ENCODE measurements around the gene NCEH1. TPM values are rescaled to one million over a fixed set of nuclear protein-coding genes. Genes with fewer than 3 reads are reported as not detected.
"Not testable (repeated sequence)": the region's sequence is repeated elsewhere in the genome, so short reads cannot be mapped to it uniquely, and the experiment has no call there.

Gene NCEH1
- total RNA-seq, 1 experiment from 2014 or later, result 23.8 TPM

GRCh38 chr3:172676196-172676922 is 34.5 kb downstream of the NCEH1 start:
- no peak for DNase-seq (ENCODE audit: low spot score)

- peak; percentile 53 for DNase-seq (ENCODE audit: low spot score)
Observed at GRCh38 chr3:172675441-172676193, 35.2 kb downstream of the NCEH1 start.

- peak; percentile 75 for DNase-seq (ENCODE audit: low spot score)
Observed at GRCh38 chr3:172673210-172673679, 37.6 kb downstream of the NCEH1 start.

GRCh38 chr3:172669021-172669420 is 41.8 kb downstream of the NCEH1 start:
- DNase-seq (ENCODE audit: low spot score), result no peak

- DNase-seq (ENCODE audit: low spot score), result peak; percentile 85
Observed at GRCh38 chr3:172666873-172667694, 43.8 kb downstream of the NCEH1 start.

- DNase-seq (ENCODE audit: low spot score), result no peak
Observed at GRCh38 chr3:172666181-172666872, 44.5 kb downstream of the NCEH1 start.

GRCh38 chr3:172665510-172665909 is 45.4 kb downstream of the NCEH1 start:
- not testable (repeated sequence) for DNase-seq (ENCODE audit: low spot score)

- DNase-seq (ENCODE audit: low spot score), result not testable (repeated sequence)
Observed at GRCh38 chr3:172660421-172660820, 50.4 kb downstream of the NCEH1 start.

- DNase-seq (ENCODE audit: low spot score), result peak; percentile 81
Observed at GRCh38 chr3:172659246-172660002, 51.4 kb downstream of the NCEH1 start.

- DNase-seq (ENCODE audit: low spot score), result peak; percentile 100
Observed at GRCh38 chr3:172658344-172659245, 52.3 kb downstream of the NCEH1 start.

GRCh38 chr3:172656602-172657001 is 54.3 kb downstream of the NCEH1 start:
- DNase-seq (ENCODE audit: low spot score), result no peak

GRCh38 chr3:172655388-172655787 is 55.5 kb downstream of the NCEH1 start:
- no peak for DNase-seq (ENCODE audit: low spot score)

- no peak for DNase-seq (ENCODE audit: low spot score)
Observed at GRCh38 chr3:172654470-172654869, 56.4 kb downstream of the NCEH1 start.

GRCh38 chr3:172653004-172653572 is 57.8 kb downstream of the NCEH1 start:
- DNase-seq (ENCODE audit: low spot score), result no peak

- DNase-seq (ENCODE audit: low spot score), result no peak
Observed at GRCh38 chr3:172651936-172652625, 58.8 kb downstream of the NCEH1 start.

- DNase-seq (ENCODE audit: low spot score), result no peak
Observed at GRCh38 chr3:172649987-172650386, 60.9 kb downstream of the NCEH1 start.

GRCh38 chr3:172648747-172649146 is 62.1 kb downstream of the NCEH1 start:
- no peak for DNase-seq (ENCODE audit: low spot score)

- DNase-seq (ENCODE audit: low spot score), result no peak
Observed at GRCh38 chr3:172647823-172648222, 63.0 kb downstream of the NCEH1 start.

- no peak for DNase-seq (ENCODE audit: low spot score)
Observed at GRCh38 chr3:172647080-172647479, 63.8 kb downstream of the NCEH1 start.

Measured in A172 (cell line).